ENCODE results near the gene SLC6A5. TPM values are rescaled to one million over a fixed set of nuclear protein-coding genes. Genes with fewer than 3 reads are reported as not detected.

The SLC6A5 gene
- total RNA-seq, 1 experiment from 2014 or later = not detected

DNA sequence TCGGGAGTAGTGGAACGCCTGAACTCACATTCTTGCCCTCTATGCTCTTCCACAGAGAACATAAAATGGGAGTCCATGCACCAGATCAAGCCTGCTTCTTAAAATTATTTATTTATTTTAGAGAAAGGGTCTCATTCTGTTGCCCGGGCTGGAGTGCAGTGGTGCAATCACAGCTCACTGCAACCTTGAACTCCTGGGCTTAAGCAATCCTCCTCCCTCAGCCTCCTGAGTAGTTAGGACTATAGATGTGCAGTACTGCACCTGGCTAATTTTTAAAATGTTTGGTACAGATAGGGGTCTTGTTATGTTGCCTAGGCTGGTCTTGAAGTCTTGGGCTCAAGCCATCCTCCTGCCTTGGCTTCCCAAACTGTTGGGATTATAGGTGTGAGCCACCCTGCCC lies 13.0 kb downstream of the SLC6A5 start:
- Histone ChIP-seq H3K18ac (ENCODE audit: insufficient read length, low read depth, low read length) (no peak overlapping the region), H3K9ac (ENCODE audit: extremely low read depth, insufficient read length, low read length) (no peak overlapping the region), H3K56ac (ENCODE audit: insufficient read length, low read depth, low read length) (no peak overlapping the region), H3K4me2 (ENCODE audit: insufficient read depth, insufficient read length, low read length) (no peak overlapping the region), H4K91ac (ENCODE audit: insufficient read length, low read depth, low read length) (no peak overlapping the region), H3K4ac (ENCODE audit: low read depth, low read length) (no peak overlapping the region), H3K14ac (ENCODE audit: insufficient read depth, low read length) (no peak overlapping the region), H3K4me1 (ENCODE audit: insufficient read depth, low read length) (peaks cover 9% of the 10 kb centered on the region; the same call in 1 of the 2 replicates), H3K27me3 (ENCODE audit: insufficient read depth, low read length) (no peaks in the 10 kb centered on the region; the same call in 1 of the 2 replicates), H2BK120ac (ENCODE audit: low read depth, low read length, poor library complexity, severe bottlenecking) (no peak overlapping the region), H3K27ac (ENCODE audit: insufficient read length, low read depth, low read length) (no peak overlapping the region), H2BK12ac (ENCODE audit: insufficient read length, low read depth, low read length) (no peak overlapping the region), H2AK5ac (ENCODE audit: insufficient read length, low read length) (no peak overlapping the region), H3K23me2 (ENCODE audit: insufficient read length, low read depth, low read length, poor library complexity, severe bottlenecking) (no peaks in the 10 kb centered on the region), H3K9me3 (ENCODE audit: control insufficient read depth, low read depth, low read length) (no peaks in the 10 kb centered on the region), H3K79me1 (ENCODE audit: insufficient read depth, low read depth, low read length, poor library complexity, severe bottlenecking) (no peaks in the 10 kb centered on the region), H2BK15ac (ENCODE audit: low read depth, low read length) (no peak overlapping the region), H3K23ac (ENCODE audit: insufficient read length, low read depth, low read length) (no peak overlapping the region), H3T11ph (ENCODE audit: low read length) (no peak overlapping the region), H4K20me1 (ENCODE audit: control insufficient read depth, insufficient read depth, insufficient read length) (no peaks in the 10 kb centered on the region), H4K5ac (ENCODE audit: insufficient read length, low read depth, low read length) (no peak overlapping the region), H3K79me2 (ENCODE audit: insufficient read depth, low read length) (no peaks in the 10 kb centered on the region), H2BK5ac (ENCODE audit: insufficient read length, low read length) (no peak overlapping the region), H2BK20ac (ENCODE audit: low read depth, low read length, poor library complexity, severe bottlenecking) (no peak overlapping the region), H2AFZ (ENCODE audit: low read length) (no peak overlapping the region), H4K8ac (replicated peaks; ENCODE audit: insufficient read length, low read depth, low read length) (no peak overlapping the region)
- no peaks in the 10 kb centered on the region for H3K36me3 Mint-ChIP-seq (ENCODE audit: insufficient read depth in 1 of 3, low read depth in 3 of 3)
- no peak overlapping the region; a peak in 1 of 7 replicates for H3K27ac Mint-ChIP-seq
- H3K4me1 Mint-ChIP-seq = peaks cover 11 to 17% of the 10 kb centered on the region in 2 experiments
- H3K9me3 Mint-ChIP-seq = no peaks in the 10 kb centered on the region
- WGBS (ENCODE audit: extremely low coverage, insufficient read length, low lambda C conversion rate) = no CpG with 5 or more reads among the region's 3 CpGs
- H3K4me3 Mint-ChIP-seq = no peak overlapping the region
- no peak for TF ChIP-seq CTCF (conservative IDR thresholded peaks at IDR 0.05)
- DNase-seq = no peak
- H3K27me3 Mint-ChIP-seq (ENCODE audit: low read depth) = peaks cover 28% of the 10 kb centered on the region

Measured in H9 (cell line).